PC-3 (cell line): ENCODE results near the gene ATPAF1. TPM values are rescaled to one million over a fixed set of nuclear protein-coding genes. Genes with fewer than 3 reads are reported as not detected.
A peak's percentile ranks its signal among the peaks of the same experiment; 100 is the strongest.

ENCODE experiments used
- ATAC-seq: fragments of 200-7000 bp; cut with Tn5 transposase; 2 replicates; pipeline ENCODE4 v1.9.1; 2020; ENCODE audit warnings: mild to moderate bottlenecking, moderate library complexity
- BruUV-seq: library from RNA; stranded (reverse); fragments of 400-500 nt; replicated peaks from 2 replicates; lab custom pipeline; 2021; lab: Mats Ljungman, UMichigan
- CTCF ChIA-PET: fragments of 300-600 bp; sonication (Branson Sonifier 250); formaldehyde crosslinking; loops from one replicate; lab custom pipeline; 2022; ENCODE audit warnings: antibody characterized with exemption; lab: Charles Lee
- POLR2A ChIA-PET: fragments of 300-600 bp; sonication (Branson Sonifier 250); formaldehyde crosslinking; loops from one replicate; lab custom pipeline; 2022; ENCODE audit warnings: antibody characterized with exemption; ENCODE audit not compliant: unreplicated experiment; lab: Charles Lee
- DNase-seq: peaks from one replicate; pipeline ENCODE4 v3.0.0-alpha.2; 2015
- H2AFZ ChIP-seq: fragments of 300-600 bp; sonication (generic); 2 replicates; pipeline ENCODE4 v1.6.0; 2016; ENCODE audit warnings: antibody characterized with exemption, low read length
- H3F3A ChIP-seq: fragments of 300-600 bp; sonication (generic); one replicate; pipeline ENCODE4 v1.6.0; 2017; ENCODE audit warnings: antibody characterized with exemption, low read length, control low read depth, mild to moderate bottlenecking; ENCODE audit not compliant: unreplicated experiment
- H3K27ac ChIP-seq: fragments of 300-600 bp; sonication (generic); 2 replicates; pipeline ENCODE4 v1.5.1; 2016; ENCODE audit warnings: mild to moderate bottlenecking, low read length
- H3K27me3 ChIP-seq: fragments of 300-600 bp; sonication (generic); 2 replicates; pipeline ENCODE4 v1.6.1; 2016; ENCODE audit warnings: low read length, mixed read lengths
- H3K36me3 ChIP-seq: fragments of 300-600 bp; sonication (generic); 2 replicates; pipeline ENCODE4 v1.6.1; 2016; ENCODE audit warnings: low read depth, mixed run types, low read length, mixed read lengths
- H3K4me1 ChIP-seq: fragments of 300-600 bp; sonication (generic); 2 replicates; pipeline ENCODE4 v1.5.1; 2016; ENCODE audit warnings: low read length; ENCODE audit not compliant: insufficient read depth
- H3K4me2 ChIP-seq: fragments of 300-600 bp; sonication (generic); 2 replicates; pipeline ENCODE4 v1.6.0; 2016; ENCODE audit warnings: low read length
- H3K4me3 ChIP-seq: fragments of 300-600 bp; sonication (generic); 2 replicates; pipeline ENCODE4 v1.5.1; 2016; ENCODE audit warnings: mild to moderate bottlenecking, low read length, mixed read lengths
- H3K79me2 ChIP-seq: fragments of 300-600 bp; sonication (generic); 2 replicates; pipeline ENCODE4 v1.6.1; 2017; ENCODE audit warnings: low read length, mixed read lengths
- H3K9ac ChIP-seq: fragments of 300-600 bp; sonication (generic); 2 replicates; pipeline ENCODE4 v1.6.0; 2016; ENCODE audit warnings: mild to moderate bottlenecking, low read length
- H3K9me2 ChIP-seq: fragments of 300-600 bp; sonication (generic); replicated peaks from 2 replicates; pipeline ENCODE4 v1.6.1; 2016; ENCODE audit warnings: mixed run types, low read length, mixed read lengths
- H3K9me3 ChIP-seq: fragments of 300-600 bp; sonication (generic); 2 replicates; pipeline ENCODE4 v1.6.1; 2016; ENCODE audit warnings: low read length, mixed read lengths
- H4K20me1 ChIP-seq: fragments of 300-600 bp; sonication (generic); 2 replicates; pipeline ENCODE4 v1.6.1; 2016; ENCODE audit warnings: low read length, mixed read lengths
- CTCF ChIP-seq: fragments of 300-600 bp; sonication (generic); conservative IDR thresholded peaks from 2 replicates; pipeline ENCODE4 v1.5.1; 2017; ENCODE audit warnings: antibody characterized with exemption, low read depth, mild to moderate bottlenecking, low read length
- EZH2 ChIP-seq: fragments of 300-600 bp; sonication (generic); IDR thresholded peaks from one replicate; pipeline ENCODE4 v1.6.1; 2017; ENCODE audit warnings: antibody characterized with exemption, mild to moderate bottlenecking, low read length; ENCODE audit not compliant: unreplicated experiment
- EZH2phosphoT487 ChIP-seq: fragments of 300-600 bp; sonication (generic); IDR thresholded peaks from 2 replicates; pipeline ENCODE4 v1.6.1; 2018; ENCODE audit warnings: mild to moderate bottlenecking, antibody characterized with exemption, low read length, borderline replicate concordance
- intact Hi-C: fragments of 100-400 bp; cut with micrococcal nuclease; formaldehyde crosslinking; loops from 2 replicates; pipeline ENCODE4 v1.9.0; 2023
- total RNA-seq: library from RNA; depleted of rRNA; stranded (reverse); fragments of >200 nt; gene quantifications from 2 replicates; pipeline ENCODE4 v1.2.3, GENCODE V29; 2014

The ATPAF1 gene
- total RNA-seq, 1 experiment from 2014 or later: 68.3 TPM

- Histone ChIP-seq H3K9me2 (no peaks in the 10 kb centered on the region), H3K9me3 (no peaks in the 10 kb centered on the region), H2AFZ (peak overlapping the region; percentile 84), H3K27ac (peak overlapping the region; percentile 33), H3K79me2 (peaks cover 21% of the 10 kb centered on the region), H3K4me3 (peak overlapping the region; percentile 91), H3K4me2 (peak overlapping the region; percentile 87), H3F3A (no peaks in the 10 kb centered on the region), H3K36me3 (no peaks in the 10 kb centered on the region), H3K9ac (peak overlapping the region; percentile 80), H3K27me3 (no peaks in the 10 kb centered on the region), H4K20me1 (no peaks in the 10 kb centered on the region), H3K4me1 (peaks cover 54% of the 10 kb centered on the region)
- DNase-seq (no peak), ATAC-seq (peak; percentile 8)
- ChIA-PET POLR2A (interaction anchor here (0.6 to 1.0 kb wide), 3 partner anchors 10 to 54 kb away, joined by 3 to 5 read pairs (median 4); partner anchors contain the start of gene MKNK1), CTCF (no interaction called here)
- TF ChIP-seq EZH2: no peak
- TF ChIP-seq CTCF: no peak
- no peak for TF ChIP-seq EZH2phosphoT487
- BruUV-seq: TSS peak; percentile 52
- intact Hi-C loops: no loop called here
These were observed 50.9 kb downstream of the ATPAF1 start for GRCh38 chr1:46617108-46617800.

- H3K9me2 ChIP-seq: no peaks in the 10 kb centered on the region
- no peak for TF ChIP-seq EZH2phosphoT487
- DNase-seq (peak; percentile 71), ATAC-seq (peak; percentile 68)
- H3K4me2 ChIP-seq: peak within 1 kb of the TSS; percentile 87
- H3K79me2 ChIP-seq: peaks cover 22% of the 10 kb centered on the region
- peak within 1 kb of the TSS; percentile 33 for H3K27ac ChIP-seq
- H3K36me3 ChIP-seq: no peaks in the 10 kb centered on the region
- H3K9me3 ChIP-seq: no peaks in the 10 kb centered on the region
- H3K9ac ChIP-seq: peak within 1 kb of the TSS; percentile 80
- H3K4me3 ChIP-seq: peak within 1 kb of the TSS; percentile 91
- intact Hi-C loops: no loop called here
- no peaks in the 10 kb centered on the region for H4K20me1 ChIP-seq
- peaks cover 54% of the 10 kb centered on the region for H3K4me1 ChIP-seq
- H3F3A ChIP-seq: no peaks in the 10 kb centered on the region
- ChIA-PET POLR2A (interaction anchor here (1.0 kb wide), 1 partner anchor 12 kb away, joined by 5 read pairs; the partner anchor contains the start of gene MKNK1), CTCF (no interaction called here)
- no peaks in the 10 kb centered on the region for H3K27me3 ChIP-seq
- peak within 1 kb of the TSS; percentile 84 for H2AFZ ChIP-seq
- no TSS peak for BruUV-seq
These were observed 51.7 kb downstream of the ATPAF1 start, which contains the start of gene MOB3C for GRCh38 chr1:46616277-46617107. TSS of gene MOB3C (minus strand) at chr1:46616811. CDS start at chr1:46613321, 3,490 bp downstream.

- Histone ChIP-seq H3K27me3 (no peaks in the 10 kb centered on the region), H3K27ac (no peak overlapping the region), H3F3A (no peaks in the 10 kb centered on the region), H3K4me3 (peak overlapping the region; percentile 91), H3K79me2 (peaks cover 30% of the 10 kb centered on the region), H4K20me1 (no peaks in the 10 kb centered on the region), H3K9me3 (no peaks in the 10 kb centered on the region), H3K36me3 (0 out of 2 replicates have a peak, but pooled peaks cover 2% of the 10 kb centered on the region), H3K9me2 (no peaks in the 10 kb centered on the region), H2AFZ (no peak overlapping the region), H3K9ac (peak overlapping the region; percentile 80), H3K4me1 (peaks cover 56% of the 10 kb centered on the region), H3K4me2 (peak overlapping the region; percentile 87)
- CTCF ChIA-PET: no interaction called here
- no TSS peak for BruUV-seq
- DNase-seq (no peak), ATAC-seq (no peak)
- POLR2A ChIA-PET: interaction anchor here (0.6 kb wide), 1 partner anchor 52 kb away, joined by 3 read pairs; no protein-coding TSS in a partner anchor
- no peak for TF ChIP-seq EZH2
- no peak for TF ChIP-seq CTCF
- no peak for TF ChIP-seq EZH2phosphoT487
- intact Hi-C loops: no loop called here
These were observed 52.4 kb downstream of the ATPAF1 start for GRCh38 chr1:46615735-46616134.
